Keratinocyte (primary cell): ENCODE results near the gene SSB.
"Not testable (repeated sequence)": the region's sequence is repeated elsewhere in the genome, so short reads cannot be mapped to it uniquely, and the experiment has no call there.

Source experiments
- CTCF ChIP-seq, 3 experiments: IDR thresholded peaks in 1 of 3; conservative IDR thresholded peaks in 1 of 3; optimal IDR thresholded peaks in 1 of 3; 2 replicates in 2 of 3; 3 replicates in 1 of 3; pipeline versions ENCODE3 to v1.5.1; 2011; ENCODE audit warnings: low read length in 3 of 3, mild to moderate bottlenecking in 3 of 3, moderate library complexity in 2 of 3, control low read depth in 1 of 3, inconsistent platforms in 1 of 3; ENCODE audit not compliant: insufficient read depth in 2 of 3; ENCODE audit errors: extremely low read depth in 1 of 3
- EZH2 ChIP-seq: IDR thresholded peaks from one replicate; pipeline ENCODE4 v1.6.1; 2012; ENCODE audit warnings: inconsistent platforms, mild to moderate bottlenecking, low read length, moderate library complexity

GRCh38 chr2:169855281-169856258, 56.9 kb downstream of the SSB start:
- not testable (repeated sequence) for TF ChIP-seq EZH2; CTCF (optimal IDR thresholded peaks at IDR 0.05 in 1 of 3, IDR thresholded peaks at IDR 0.05 in 1 of 3, conservative IDR thresholded peaks at IDR 0.05 in 1 of 3; ENCODE audit: extremely low read depth in 1 of 3, insufficient read depth in 2 of 3, low read length in 3 of 3)
